Skeletal muscle tissue (tissue), 4 donors: ENCODE data around the gene TBCK. TPM values are rescaled to one million over a fixed set of nuclear protein-coding genes. Genes with fewer than 3 reads are reported as not detected.
"Not testable (repeated sequence)": the region's sequence is repeated elsewhere in the genome, so short reads cannot be mapped to it uniquely, and the experiment has no call there.

Experiments
- H3K27ac ChIP-seq: one replicate; pipeline ENCODE4 v1.7.0; 2013; ENCODE audit warnings: mild to moderate bottlenecking, low read depth, low read length, inconsistent platforms
- H3K27me3 ChIP-seq, 3 donors: one replicate each; pipeline ENCODE4 v1.7.0; 2013; ENCODE audit warnings: low read length in 3 of 3; ENCODE audit not compliant: control insufficient read depth in 3 of 3, insufficient read depth in 3 of 3
- H3K36me3 ChIP-seq, 3 donors: one replicate each; pipeline ENCODE4 v1.7.0; 2013; ENCODE audit warnings: low read length in 3 of 3; ENCODE audit not compliant: control insufficient read depth in 3 of 3, insufficient read depth in 3 of 3
- H3K4me1 ChIP-seq, 3 donors: one replicate each; pipeline ENCODE4 v1.7.0; 2013; ENCODE audit warnings: low read length in 3 of 3, mild to moderate bottlenecking in 3 of 3; ENCODE audit not compliant: control insufficient read depth in 3 of 3, insufficient read depth in 3 of 3
- H3K4me3 ChIP-seq, 3 donors: one replicate each; pipeline ENCODE4 v1.7.0; 2013; ENCODE audit warnings: low read length in 3 of 3
- H3K9ac ChIP-seq, 3 donors: one replicate each; pipeline ENCODE4 v1.7.0; 2013; ENCODE audit warnings: low read length in 3 of 3, mild to moderate bottlenecking in 3 of 3, moderate library complexity in 2 of 3, low read depth in 1 of 3
- H3K9me3 ChIP-seq, 3 donors: one replicate each; pipeline ENCODE4 v1.7.0; 2013; ENCODE audit warnings: low read length in 3 of 3; ENCODE audit not compliant: control insufficient read depth in 3 of 3
- total RNA-seq: library from RNA; depleted of rRNA; stranded (reverse); fragments of >200 nt; gene quantifications from one replicate; pipeline ENCODE4 v1.2.3, GENCODE V29; 2014
- donor health status: Osteomylitis.

The TBCK gene
- total RNA-seq, 1 donor from 2014 or later: 55.8 TPM

DNA sequence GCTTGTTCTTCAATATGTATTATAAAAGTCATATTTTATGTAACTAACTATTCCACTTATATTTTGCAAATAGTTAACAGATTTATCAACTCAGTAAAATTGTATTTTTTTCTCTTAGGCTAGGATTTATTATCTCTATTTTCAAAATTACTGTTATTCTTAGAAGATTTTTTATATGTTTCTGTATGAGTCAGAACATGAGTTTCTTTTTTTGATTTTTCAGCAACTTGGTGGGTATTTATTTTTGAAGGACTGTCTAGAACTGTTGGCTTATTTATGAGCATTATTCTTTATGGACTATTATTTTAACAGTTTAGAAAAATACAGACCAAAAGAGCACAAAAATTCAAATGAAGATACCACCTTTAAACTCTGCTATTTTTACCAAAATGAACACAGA, 7.1 kb upstream of the TBCK start:
- Histone ChIP-seq H3K4me1 (peaks cover 0 to 4% (median 3%) of the 10 kb centered on the region in 3 donors), H3K36me3 (peaks cover 8 to 18% (median 17%) of the 10 kb centered on the region in 3 donors), H3K4me3 (no peak overlapping the region), H3K27ac (no peak overlapping the region), H3K9me3 (no peaks in the 10 kb centered on the region), H3K9ac (no peak overlapping the region), H3K27me3 (no peaks in the 10 kb centered on the region)

GRCh38 chr4:106321814-106322213, 5.8 kb upstream of the TBCK start:
- H3K36me3 ChIP-seq, H3K9ac ChIP-seq, H3K27ac ChIP-seq, H3K27me3 ChIP-seq, H3K4me3 ChIP-seq, H3K9me3 ChIP-seq: not testable (repeated sequence)
- H3K4me1 ChIP-seq: peaks cover 10 to 16% (median 16%) of the 10 kb centered on the region in 3 donors

DNA sequence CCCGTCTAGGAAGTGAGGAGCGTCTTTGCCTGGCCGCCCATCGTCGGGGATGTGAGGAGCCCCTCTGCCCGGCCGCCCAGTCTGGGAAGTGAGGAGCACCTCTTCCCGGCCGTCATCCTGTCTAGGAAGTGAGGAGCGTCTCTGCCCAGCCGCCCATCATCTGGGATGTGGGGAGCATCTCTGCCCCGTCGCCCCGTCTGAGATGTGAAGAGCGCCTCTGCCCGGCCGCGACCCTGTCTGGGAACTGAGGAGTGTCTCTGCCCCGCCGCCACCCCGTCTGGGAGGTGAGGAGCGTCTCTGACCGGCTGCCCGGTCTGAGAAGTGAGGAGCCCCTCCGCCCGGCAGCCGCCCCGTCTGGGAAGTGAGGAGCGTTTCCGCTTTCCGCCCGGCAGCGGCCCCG, 5.2 kb upstream of the TBCK start:
- H3K27me3 ChIP-seq, H3K9ac ChIP-seq, H3K27ac ChIP-seq, H3K4me3 ChIP-seq, H3K36me3 ChIP-seq, H3K9me3 ChIP-seq: not testable (repeated sequence)
- H3K4me1 ChIP-seq: peaks cover 10 to 16% (median 16%) of the 10 kb centered on the region in 3 donors

- no peak overlapping the region for H3K4me3 ChIP-seq
Observed at GRCh38 chr4:106320235-106320634, 4.2 kb upstream of the TBCK start.

DNA sequence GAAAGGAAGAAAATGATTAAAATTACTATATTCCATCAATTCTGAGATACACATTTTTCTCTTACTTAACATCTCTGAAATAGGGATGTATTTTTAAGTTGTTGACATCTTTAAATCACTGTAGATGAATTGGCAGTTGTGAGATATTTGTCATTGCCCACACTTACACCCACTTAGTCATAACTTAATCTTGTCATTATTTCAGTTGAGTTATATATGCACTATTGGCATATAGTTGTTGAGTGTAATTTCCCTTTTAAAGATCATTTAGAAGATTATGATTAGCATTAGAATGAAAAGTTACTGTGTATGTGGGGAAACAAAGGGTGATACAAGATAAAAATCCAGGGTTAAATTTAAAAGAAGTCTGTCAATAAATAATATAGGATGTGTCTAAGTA, 2.5 kb upstream of the TBCK start:
- H3K36me3 ChIP-seq: no peaks in the 10 kb centered on the region
- peaks cover 13 to 28% (median 24%) of the 10 kb centered on the region in 3 donors for H3K4me1 ChIP-seq
- no peak overlapping the region for H3K4me3 ChIP-seq
- H3K27ac ChIP-seq: no peak overlapping the region
- no peak overlapping the region for H3K9ac ChIP-seq
- H3K27me3 ChIP-seq: no peaks in the 10 kb centered on the region
- H3K9me3 ChIP-seq: no peaks in the 10 kb centered on the region

More at GRCh38 chr4:106320235-106320634, 4.2 kb upstream of the TBCK start:
- H3K4me1 ChIP-seq: peaks cover 10 to 20% (median 18%) of the 10 kb centered on the region in 3 donors
- no peaks in the 10 kb centered on the region for H3K27me3 ChIP-seq
- H3K36me3 ChIP-seq: peaks cover 0 to 3% (median 0%) of the 10 kb centered on the region in 3 donors
- H3K9ac ChIP-seq: no peak overlapping the region
- no peaks in the 10 kb centered on the region for H3K9me3 ChIP-seq
- H3K27ac ChIP-seq: no peak overlapping the region

DNA sequence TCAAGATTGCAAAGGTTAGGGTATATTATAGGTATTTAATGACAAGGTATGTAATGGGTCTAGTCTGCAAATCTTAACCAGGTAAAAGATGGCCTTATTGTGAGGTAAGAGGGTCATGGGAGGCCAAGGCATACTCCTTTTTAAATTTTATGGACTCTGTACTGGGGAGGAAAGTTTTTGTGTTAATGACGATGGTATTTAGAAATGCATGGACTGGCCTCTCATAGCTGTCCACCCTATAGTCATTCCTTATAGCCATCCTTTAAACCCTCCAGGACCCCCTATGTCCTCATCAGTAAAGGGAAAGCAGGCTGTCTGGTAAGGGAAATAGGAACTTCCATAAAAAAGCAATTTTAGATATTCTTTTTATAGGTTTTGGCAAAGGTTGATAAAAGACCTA, 1.8 kb upstream of the TBCK start:
- no peak overlapping the region for H3K27ac ChIP-seq
- peak overlapping the region in 2 of 3 donors; percentile 97 to 98 for H3K4me3 ChIP-seq
- peak overlapping the region in 2 of 3 donors; percentile 27 to 97 for H3K9ac ChIP-seq
- no peaks in the 10 kb centered on the region for H3K36me3 ChIP-seq
- H3K9me3 ChIP-seq: no peaks in the 10 kb centered on the region
- no peaks in the 10 kb centered on the region for H3K27me3 ChIP-seq
- H3K4me1 ChIP-seq: peaks cover 13 to 28% (median 24%) of the 10 kb centered on the region in 3 donors

- Histone ChIP-seq H3K4me1 (peaks cover 13 to 28% (median 24%) of the 10 kb centered on the region in 3 donors), H3K4me3 (peak overlapping the region; percentile 97 to 99 (median 98)), H3K36me3 (no peaks in the 10 kb centered on the region), H3K27me3 (no peaks in the 10 kb centered on the region), H3K9me3 (no peaks in the 10 kb centered on the region), H3K27ac (peak overlapping the region; percentile 96), H3K9ac (peak overlapping the region; percentile 97 to 99 (median 99))
Observed at GRCh38 chr4:106316773-106317409, 882 bp upstream of the TBCK start.

GRCh38 chr4:106315476-106315967, 487 bp downstream of the TBCK start:
- H3K9me3 ChIP-seq: no peaks in the 10 kb centered on the region
- peak overlapping the region; percentile 97 to 99 (median 98) for H3K4me3 ChIP-seq
- peaks cover 13 to 28% (median 24%) of the 10 kb centered on the region in 3 donors for H3K4me1 ChIP-seq
- no peaks in the 10 kb centered on the region for H3K36me3 ChIP-seq
- H3K27me3 ChIP-seq: no peaks in the 10 kb centered on the region
- peak overlapping the region; percentile 97 to 99 (median 99) for H3K9ac ChIP-seq
- H3K27ac ChIP-seq: peak overlapping the region; percentile 96

DNA sequence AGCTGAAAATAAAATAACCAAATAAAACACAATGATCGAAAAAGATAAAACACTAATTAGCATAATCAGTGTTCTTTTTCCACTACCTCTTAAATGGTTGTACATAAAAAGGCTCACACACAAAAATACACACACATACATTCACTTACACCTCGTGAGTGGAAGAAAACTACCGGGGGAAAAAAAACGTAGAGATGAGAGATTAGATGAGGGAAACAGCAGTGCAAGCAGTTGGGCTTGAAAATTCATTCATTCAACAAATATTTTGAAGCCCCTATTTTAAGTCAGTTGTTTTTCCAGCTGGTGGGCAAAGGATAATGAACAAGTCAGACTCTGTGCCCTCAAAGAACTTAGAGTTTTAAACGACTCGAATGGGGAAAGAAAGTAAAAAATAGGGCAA, 1.0 kb downstream of the TBCK start:
- Histone ChIP-seq H3K27me3 (no peaks in the 10 kb centered on the region), H3K27ac (peak overlapping the region; percentile 96), H3K9ac (peak overlapping the region; percentile 97 to 99 (median 99)), H3K4me3 (peak overlapping the region in 2 of 3 donors; percentile 97 to 98), H3K9me3 (no peaks in the 10 kb centered on the region), H3K36me3 (no peaks in the 10 kb centered on the region), H3K4me1 (peaks cover 13 to 28% (median 24%) of the 10 kb centered on the region in 3 donors)

- Histone ChIP-seq H3K36me3 (peaks cover 0 to 3% (median 0%) of the 10 kb centered on the region in 3 donors), H3K4me1 (peaks cover 13 to 24% (median 19%) of the 10 kb centered on the region in 3 donors), H3K9me3 (no peaks in the 10 kb centered on the region), H3K27me3 (no peaks in the 10 kb centered on the region), H3K27ac (no peak overlapping the region), H3K4me3 (no peak overlapping the region), H3K9ac (no peak overlapping the region)
Observed at GRCh38 chr4:106312997-106313522, 2.9 kb downstream of the TBCK start.
